ENCODE measurements around the gene MYRFL. TPM values are rescaled to one million over a fixed set of nuclear protein-coding genes. Genes with fewer than 3 reads are reported as not detected.

MYRFL gene
- total RNA-seq, 4 donors from 2014 or later = not detected

- Histone ChIP-seq H3K4me1 (peaks cover 6 to 12% (median 8%) of the 10 kb centered on the region in 4 donors), H3K27me3 (peaks cover 0 to 16% (median 3%) of the 10 kb centered on the region in 4 donors), H3K27ac (replicated peaks in 1 of 4) (no peak overlapping the region), H3K9me3 (no peaks in the 10 kb centered on the region), H3K4me3 (no peak overlapping the region), H3K36me3 (no peaks in the 10 kb centered on the region)
- WGBS = 88% methylated on average over 3 of the region's 3 CpGs
- no peak for DNase-seq (ENCODE audit: extremely low spot score)
- TF ChIP-seq POLR2AphosphoS5 (IDR thresholded peaks at IDR 0.05) (no peak), CTCF (IDR thresholded peaks at IDR 0.05) (no peak), EP300 (IDR thresholded peaks at IDR 0.05) (no peak), POLR2A (IDR thresholded peaks at IDR 0.05; ENCODE audit: low read depth) (no peak)
- intact Hi-C loops (cut with DNase I) = loop anchor here (5.0 kb wide), 1 partner anchor 841 kb away; no protein-coding TSS in a partner anchor
These were observed 56.7 kb downstream of the MYRFL start for GRCh38 chr12:69881771-69882170.

GRCh38 chr12:69884386-69884785 is 59.4 kb downstream of the MYRFL start:
- peaks cover 0 to 4% (median 0%) of the 10 kb centered on the region in 4 donors for H3K27me3 ChIP-seq
- TF ChIP-seq POLR2A (IDR thresholded peaks at IDR 0.05; ENCODE audit: low read depth) = no peak
- no peak for TF ChIP-seq POLR2AphosphoS5 (IDR thresholded peaks at IDR 0.05)
- no peak for TF ChIP-seq CTCF (IDR thresholded peaks at IDR 0.05)
- TF ChIP-seq EP300 (IDR thresholded peaks at IDR 0.05) = no peak
- H3K9me3 ChIP-seq = no peaks in the 10 kb centered on the region
- intact Hi-C loops (cut with DNase I) = loop anchor here (5.0 kb wide), 1 partner anchor 838 kb away; no protein-coding TSS in a partner anchor
- H3K4me3 ChIP-seq = no peak overlapping the region
- H3K4me1 ChIP-seq = peaks cover under 1 to 6% (median 3%) of the 10 kb centered on the region in 4 donors
- no peak overlapping the region for H3K27ac ChIP-seq (replicated peaks in 1 of 4)
- no peaks in the 10 kb centered on the region for H3K36me3 ChIP-seq
- DNase-seq (ENCODE audit: extremely low spot score) = no peak
- 75% methylated on average over 2 of the region's 2 CpGs for WGBS

- H3K36me3 ChIP-seq = no peaks in the 10 kb centered on the region
- H3K27me3 ChIP-seq = no peaks in the 10 kb centered on the region
- H3K4me1 ChIP-seq = peaks cover 0 to 4% (median 0%) of the 10 kb centered on the region in 4 donors
- no peak overlapping the region for H3K4me3 ChIP-seq
- H3K9me3 ChIP-seq = no peaks in the 10 kb centered on the region
- TF ChIP-seq POLR2A (IDR thresholded peaks at IDR 0.05; ENCODE audit: low read depth) = no peak
- TF ChIP-seq POLR2AphosphoS5 (IDR thresholded peaks at IDR 0.05) = no peak
- TF ChIP-seq EP300 (IDR thresholded peaks at IDR 0.05) = no peak
- no peak for TF ChIP-seq CTCF (IDR thresholded peaks at IDR 0.05)
- DNase-seq (ENCODE audit: extremely low spot score) = no peak
- no peak overlapping the region for H3K27ac ChIP-seq (replicated peaks in 1 of 4)
- intact Hi-C loops (cut with DNase I) = no loop called here
These were observed 60.6 kb downstream of the MYRFL start for GRCh38 chr12:69885658-69886057.

- TF ChIP-seq CTCF (IDR thresholded peaks at IDR 0.05) (no peak), POLR2A (IDR thresholded peaks at IDR 0.05; ENCODE audit: low read depth) (no peak), POLR2AphosphoS5 (IDR thresholded peaks at IDR 0.05) (no peak), EP300 (IDR thresholded peaks at IDR 0.05) (no peak)
- no peaks in the 10 kb centered on the region for H3K27me3 ChIP-seq
- 68% methylated on average over 5 of the region's 5 CpGs for WGBS
- H3K4me3 ChIP-seq = no peak overlapping the region
- H3K36me3 ChIP-seq = no peaks in the 10 kb centered on the region
- no peak overlapping the region for H3K27ac ChIP-seq (replicated peaks in 1 of 4)
- intact Hi-C loops (cut with DNase I) = no loop called here
- H3K9me3 ChIP-seq = no peaks in the 10 kb centered on the region
- no peak for DNase-seq (ENCODE audit: extremely low spot score)
- H3K4me1 ChIP-seq = peaks cover 0 to 4% (median 0%) of the 10 kb centered on the region in 4 donors
These were observed 61.1 kb downstream of the MYRFL start for GRCh38 chr12:69886109-69886508.

- peaks cover 0 to 4% (median 0%) of the 10 kb centered on the region in 4 donors for H3K4me1 ChIP-seq
- no peak overlapping the region for H3K27ac ChIP-seq (replicated peaks in 1 of 4)
- no CpG with 5 or more reads among the region's 2 CpGs for WGBS
- no peaks in the 10 kb centered on the region for H3K27me3 ChIP-seq
- no peak for DNase-seq (ENCODE audit: extremely low spot score)
- no peak overlapping the region for H3K4me3 ChIP-seq
- intact Hi-C loops (cut with DNase I) = no loop called here
- no peaks in the 10 kb centered on the region for H3K9me3 ChIP-seq
- no peaks in the 10 kb centered on the region for H3K36me3 ChIP-seq
- TF ChIP-seq POLR2A (IDR thresholded peaks at IDR 0.05; ENCODE audit: low read depth) = no peak
- TF ChIP-seq EP300 (IDR thresholded peaks at IDR 0.05) = no peak
- no peak for TF ChIP-seq CTCF (IDR thresholded peaks at IDR 0.05)
- TF ChIP-seq POLR2AphosphoS5 (IDR thresholded peaks at IDR 0.05) = no peak
These were observed 61.7 kb downstream of the MYRFL start for GRCh38 chr12:69886715-69887114.
